Measurements from ENCODE around the gene ETV1. TPM values are rescaled to one million over a fixed set of nuclear protein-coding genes. Genes with fewer than 3 reads are reported as not detected.
A peak's percentile ranks its signal among the peaks of the same experiment; 100 is the strongest.

ETV1 gene
- total and polyA plus RNA-seq, 9 of the 15 experiments (the other 6 are each of a cell fraction or from before 2014, with no cell fraction given), result 7.2 to 27.4 (median 14.0) TPM

DNA sequence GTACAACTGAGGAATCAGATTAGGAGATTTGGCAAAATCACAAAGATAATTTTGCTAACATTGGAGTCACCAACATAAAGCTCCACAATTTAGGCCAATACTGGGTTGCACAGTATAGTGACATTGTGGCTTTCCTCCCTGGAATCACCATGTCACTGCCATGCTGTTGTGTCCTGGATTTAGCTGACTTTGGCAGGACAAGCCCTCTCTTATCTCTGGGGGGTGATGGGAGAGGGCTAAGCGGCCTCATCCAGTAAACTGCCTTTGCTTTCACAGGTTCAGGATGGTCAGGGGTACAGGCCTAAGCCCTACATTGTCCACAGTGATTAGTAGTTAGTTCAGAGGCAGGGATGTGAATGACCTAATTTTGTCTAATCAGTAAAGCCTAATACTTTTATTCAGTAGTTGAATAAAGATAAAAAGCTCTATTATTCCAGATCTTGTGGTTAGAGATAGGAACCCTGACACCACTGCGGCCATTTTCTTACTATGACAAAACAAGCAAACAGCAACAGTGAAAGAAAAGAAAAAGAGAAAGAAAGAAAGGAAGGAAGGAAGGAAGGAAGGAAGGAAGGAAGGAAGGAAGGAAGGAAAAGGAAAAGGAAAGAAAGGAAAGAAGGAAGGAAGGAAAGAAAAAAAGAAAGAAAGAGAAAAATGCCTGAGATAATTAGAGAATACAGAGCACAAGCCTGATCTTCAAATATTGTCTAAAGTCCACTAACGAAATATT, 140.1 kb downstream of the ETV1 start (continued):
- TF ChIP-seq, protein P1, sequence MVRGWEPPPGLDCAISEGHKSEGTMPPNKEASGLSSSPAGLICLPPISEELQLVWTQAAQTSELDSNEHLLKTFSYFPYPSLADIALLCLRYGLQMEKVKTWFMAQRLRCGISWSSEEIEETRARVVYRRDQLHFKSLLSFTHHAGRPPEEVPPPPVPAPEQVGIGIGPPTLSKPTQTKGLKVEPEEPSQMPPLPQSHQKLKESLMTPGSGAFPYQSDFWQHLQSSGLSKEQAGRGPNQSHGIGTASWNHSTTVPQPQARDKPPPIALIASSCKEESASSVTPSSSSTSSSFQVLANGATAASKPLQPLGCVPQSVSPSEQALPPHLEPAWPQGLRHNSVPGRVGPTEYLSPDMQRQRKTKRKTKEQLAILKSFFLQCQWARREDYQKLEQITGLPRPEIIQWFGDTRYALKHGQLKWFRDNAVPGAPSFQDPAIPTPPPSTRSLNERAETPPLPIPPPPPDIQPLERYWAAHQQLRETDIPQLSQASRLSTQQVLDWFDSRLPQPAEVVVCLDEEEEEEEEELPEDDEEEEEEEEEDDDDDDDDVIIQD (CRISPR knock-in tag; IDR thresholded peaks at IDR 0.05), result no peak
- no peak for TF ChIP-seq SMARCE1 (IDR thresholded peaks at IDR 0.05)
- no peak for TF ChIP-seq CBX3 (IDR thresholded peaks at IDR 0.05; ENCODE audit: borderline replicate concordance in 1 of 2, low read length in 2 of 2)
- TF ChIP-seq RBBP5 (IDR thresholded peaks at IDR 0.05; ENCODE audit: borderline replicate concordance, insufficient read depth, low read length, poor library complexity, severe bottlenecking), result no peak
- no peak for TF ChIP-seq WHSC1 (IDR thresholded peaks at IDR 0.05; ENCODE audit: low read length)
- TF ChIP-seq PHF20 (IDR thresholded peaks at IDR 0.05; ENCODE audit: partially characterized antibody), result no peak
- no peak for TF ChIP-seq SIN3A (IDR thresholded peaks at IDR 0.05; ENCODE audit: borderline replicate concordance in 2 of 2, control insufficient read depth in 1 of 2, low read depth in 2 of 2, low read length in 2 of 2)
- TF ChIP-seq ZNF282 (CRISPR knock-in tag; IDR thresholded peaks at IDR 0.05), result no peak
- TF ChIP-seq, protein P2, sequence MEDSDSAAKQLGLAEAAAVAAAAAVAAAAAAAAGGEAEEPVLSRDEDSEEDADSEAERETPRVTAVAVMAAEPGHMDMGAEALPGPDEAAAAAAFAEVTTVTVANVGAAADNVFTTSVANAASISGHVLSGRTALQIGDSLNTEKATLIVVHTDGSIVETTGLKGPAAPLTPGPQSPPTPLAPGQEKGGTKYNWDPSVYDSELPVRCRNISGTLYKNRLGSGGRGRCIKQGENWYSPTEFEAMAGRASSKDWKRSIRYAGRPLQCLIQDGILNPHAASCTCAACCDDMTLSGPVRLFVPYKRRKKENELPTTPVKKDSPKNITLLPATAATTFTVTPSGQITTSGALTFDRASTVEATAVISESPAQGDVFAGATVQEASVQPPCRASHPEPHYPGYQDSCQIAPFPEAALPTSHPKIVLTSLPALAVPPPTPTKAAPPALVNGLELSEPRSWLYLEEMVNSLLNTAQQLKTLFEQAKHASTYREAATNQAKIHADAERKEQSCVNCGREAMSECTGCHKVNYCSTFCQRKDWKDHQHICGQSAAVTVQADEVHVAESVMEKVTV (CRISPR knock-in tag; IDR thresholded peaks at IDR 0.05), result no peak
- TF ChIP-seq FOS (IDR thresholded peaks at IDR 0.05; ENCODE audit: extremely low read depth, insufficient read length), result no peak
- TF ChIP-seq ZNF696 (CRISPR knock-in tag; conservative IDR thresholded peaks at IDR 0.05), result no peak
- no peak for TF ChIP-seq MYNN (IDR thresholded peaks at IDR 0.05)
- TF ChIP-seq MYNN (CRISPR knock-in tag; IDR thresholded peaks at IDR 0.05), result no peak
- no peak for TF ChIP-seq SREBF1 (IDR thresholded peaks at IDR 0.05; ENCODE audit: borderline replicate concordance, low read depth, low read length)
- TF ChIP-seq CBX5 (IDR thresholded peaks at IDR 0.05; ENCODE audit: borderline replicate concordance, low read depth), result no peak
- TF ChIP-seq MECOM (CRISPR knock-in tag; IDR thresholded peaks at IDR 0.05), result no peak
- no peak for TF ChIP-seq PPARD (CRISPR knock-in tag; IDR thresholded peaks at IDR 0.05)
- TF ChIP-seq, protein P3, sequence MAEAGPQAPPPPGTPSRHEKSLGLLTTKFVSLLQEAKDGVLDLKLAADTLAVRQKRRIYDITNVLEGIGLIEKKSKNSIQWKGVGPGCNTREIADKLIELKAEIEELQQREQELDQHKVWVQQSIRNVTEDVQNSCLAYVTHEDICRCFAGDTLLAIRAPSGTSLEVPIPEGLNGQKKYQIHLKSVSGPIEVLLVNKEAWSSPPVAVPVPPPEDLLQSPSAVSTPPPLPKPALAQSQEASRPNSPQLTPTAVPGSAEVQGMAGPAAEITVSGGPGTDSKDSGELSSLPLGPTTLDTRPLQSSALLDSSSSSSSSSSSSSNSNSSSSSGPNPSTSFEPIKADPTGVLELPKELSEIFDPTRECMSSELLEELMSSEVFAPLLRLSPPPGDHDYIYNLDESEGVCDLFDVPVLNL (CRISPR knock-in tag; IDR thresholded peaks at IDR 0.05; ENCODE audit: low read depth), result no peak
- no peak for TF ChIP-seq HMGN3 (IDR thresholded peaks at IDR 0.05; ENCODE audit: borderline replicate concordance, extremely low read depth, insufficient read length, low read depth, low read length)
- TF ChIP-seq, protein P4, sequence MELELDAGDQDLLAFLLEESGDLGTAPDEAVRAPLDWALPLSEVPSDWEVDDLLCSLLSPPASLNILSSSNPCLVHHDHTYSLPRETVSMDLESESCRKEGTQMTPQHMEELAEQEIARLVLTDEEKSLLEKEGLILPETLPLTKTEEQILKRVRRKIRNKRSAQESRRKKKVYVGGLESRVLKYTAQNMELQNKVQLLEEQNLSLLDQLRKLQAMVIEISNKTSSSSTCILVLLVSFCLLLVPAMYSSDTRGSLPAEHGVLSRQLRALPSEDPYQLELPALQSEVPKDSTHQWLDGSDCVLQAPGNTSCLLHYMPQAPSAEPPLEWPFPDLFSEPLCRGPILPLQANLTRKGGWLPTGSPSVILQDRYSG (tag; conservative IDR thresholded peaks at IDR 0.05; ENCODE audit: low read depth), result no peak
- no peak for TF ChIP-seq ZKSCAN1 (IDR thresholded peaks at IDR 0.05; ENCODE audit: low read depth, low read length)
- peak; percentile 29; the same call in 1 of the 2 replicates for TF ChIP-seq MAFG (tag; conservative IDR thresholded peaks at IDR 0.05)
- TF ChIP-seq NFXL1 (CRISPR knock-in tag; IDR thresholded peaks at IDR 0.05), result peak; percentile 81; the same call in 1 of the 2 replicates
